GM19025 (cell line): Measurements from ENCODE around the gene NUDT21.
"Not testable (repeated sequence)": the region's sequence is repeated elsewhere in the genome, so short reads cannot be mapped to it uniquely, and the experiment has no call there.

Source experiments
- ATAC-seq: cut with Tn5 transposase; IDR thresholded peaks from one replicate; pipeline ENCODE4 v1.9.1; 2021; ENCODE audit warnings: mild to moderate bottlenecking, low read depth, moderate library complexity; ENCODE audit not compliant: unreplicated experiment

Gene NUDT21

GRCh38 chr16:56450986-56451752 is at the start of gene NUDT21, which contains the start of gene OGFOD1:
Gene NUDT21, minus strand, starts transcription at chr16:56451332. Its CDS starts 130 bp downstream, at chr16:56451202.
Gene OGFOD1, plus strand, starts transcription at chr16:56451554. Its CDS starts 59 bp downstream, at chr16:56451613.
- peak; percentile 97 for ATAC-seq

- ATAC-seq: no peak
Measured at GRCh38 chr16:56493815-56494214, 42.7 kb upstream of the NUDT21 start.

- no peak for ATAC-seq
Measured at GRCh38 chr16:56493126-56493525, 42.0 kb upstream of the NUDT21 start.

- ATAC-seq: no peak
Measured at GRCh38 chr16:56491657-56492261, 40.6 kb upstream of the NUDT21 start.

- not testable (repeated sequence) for ATAC-seq
Measured at GRCh38 chr16:56488868-56489267, 37.7 kb upstream of the NUDT21 start.

GRCh38 chr16:56488035-56488434 is 36.9 kb upstream of the NUDT21 start:
- no peak for ATAC-seq

GRCh38 chr16:56483394-56483793 is 32.3 kb upstream of the NUDT21 start:
- ATAC-seq: no peak

GRCh38 chr16:56482683-56483236 is 31.6 kb upstream of the NUDT21 start:
- ATAC-seq: no peak

GRCh38 chr16:56481468-56482122 is 30.5 kb upstream of the NUDT21 start:
- ATAC-seq: no peak

GRCh38 chr16:56480776-56481467 is 29.8 kb upstream of the NUDT21 start:
- ATAC-seq: no peak

- ATAC-seq: no peak
Measured at GRCh38 chr16:56479469-56479868, 28.3 kb upstream of the NUDT21 start.

- no peak for ATAC-seq
Measured at GRCh38 chr16:56478281-56479049, 27.3 kb upstream of the NUDT21 start.

GRCh38 chr16:56477096-56477878 is 26.2 kb upstream of the NUDT21 start:
- ATAC-seq: no peak

- no peak for ATAC-seq
Measured at GRCh38 chr16:56475201-56475600, 24.1 kb upstream of the NUDT21 start.

- ATAC-seq: no peak
Measured at GRCh38 chr16:56470666-56471065, 19.5 kb upstream of the NUDT21 start.

- no peak for ATAC-seq
Measured at GRCh38 chr16:56470232-56470631, 19.1 kb upstream of the NUDT21 start.

GRCh38 chr16:56469748-56470147 is 18.6 kb upstream of the NUDT21 start:
- no peak for ATAC-seq

- ATAC-seq: no peak
Measured at GRCh38 chr16:56468800-56469199, 17.7 kb upstream of the NUDT21 start.

GRCh38 chr16:56466344-56466743 is 15.2 kb upstream of the NUDT21 start:
- no peak for ATAC-seq
